Right ventricle myocardium superior (tissue), 1 donor: ENCODE measurements around the gene AKAP8. TPM values are rescaled to one million over a fixed set of nuclear protein-coding genes. Genes with fewer than 3 reads are reported as not detected.
"Not testable (repeated sequence)": the region's sequence is repeated elsewhere in the genome, so short reads cannot be mapped to it uniquely, and the experiment has no call there.

Experiments used
- ATAC-seq: fragments of 200-7000 bp; cut with Tn5 transposase; one replicate; pipeline ENCODE4 v1.9.1; 2020; ENCODE audit warnings: mild to moderate bottlenecking; ENCODE audit not compliant: poor library complexity
- DNase-seq: peaks from one replicate; pipeline ENCODE4 v3.0.0-alpha.2; 2020
- intact Hi-C: fragments of 100-400 bp; cut with DNase I; formaldehyde crosslinking; loops from one replicate; pipeline ENCODE4 v1.11.2; 2022
- total RNA-seq: library from RNA; stranded (reverse); fragmentation: NEBNext Ultra II Directional; extraction: Animal tissue kit (Norgen Biotek cat#: 25700); gene quantifications from one replicate; pipeline ENCODE4 v1.2.1, GENCODE V29; 2021
- donor health status: DM: no; HTN: yes; CAD: no; lungs with severe emphysema.

The AKAP8 gene
- total RNA-seq, 1 donor from 2014 or later, result 20.6 TPM

GRCh38 chr19:15379999-15380647, 536 bp upstream of the AKAP8 start:
- DNase-seq (peak; percentile 71), ATAC-seq (peak; percentile 6)
- intact Hi-C loops, result loop anchor here (10.0 kb wide), 1 partner anchor 125 kb away; no protein-coding TSS in a partner anchor

- no peak for ATAC-seq
- peak; percentile 68 for DNase-seq
- intact Hi-C loops, result loop anchor here (10.0 kb wide), 1 partner anchor 124 kb away; no protein-coding TSS in a partner anchor
Measured at GRCh38 chr19:15378534-15379082, 979 bp downstream of the AKAP8 start.

GRCh38 chr19:15374796-15375440, 4.7 kb downstream of the AKAP8 start:
- DNase-seq, result peak; percentile 88
- peak; percentile 48 for ATAC-seq
- intact Hi-C loops, result loop anchor here (10.0 kb wide), 1 partner anchor 120 kb away; no protein-coding TSS in a partner anchor

- ATAC-seq (peak; percentile 10), DNase-seq (peak; percentile 47)
- intact Hi-C loops, result loop anchor here (10.0 kb wide), 1 partner anchor 119 kb away; no protein-coding TSS in a partner anchor
Measured at GRCh38 chr19:15374105-15374651, 5.4 kb downstream of the AKAP8 start.

- DNase-seq, result peak; percentile 39
- no peak for ATAC-seq
- intact Hi-C loops, result loop anchor here (10.0 kb wide), 1 partner anchor 119 kb away; no protein-coding TSS in a partner anchor
Measured at GRCh38 chr19:15373644-15374043, 5.9 kb downstream of the AKAP8 start.

- DNase-seq (peak; percentile 38), ATAC-seq (no peak)
- intact Hi-C loops, result loop anchor here (10.0 kb wide), 1 partner anchor 118 kb away; no protein-coding TSS in a partner anchor
Measured at GRCh38 chr19:15372891-15373301, 6.7 kb downstream of the AKAP8 start.

- intact Hi-C loops, result loop anchor here (10.0 kb wide), 1 partner anchor 118 kb away; no protein-coding TSS in a partner anchor
Measured at GRCh38 chr19:15372470-15372869, 7.1 kb downstream of the AKAP8 start.

GRCh38 chr19:15371786-15372380, 7.7 kb downstream of the AKAP8 start:
- ATAC-seq (no peak), DNase-seq (peak; percentile 30)
- intact Hi-C loops, result loop anchor here (10.0 kb wide), 1 partner anchor 117 kb away; no protein-coding TSS in a partner anchor

More at GRCh38 chr19:15372470-15372869, 7.1 kb downstream of the AKAP8 start:
- no peak for DNase-seq
- no peak for ATAC-seq

GRCh38 chr19:15371119-15371518, 8.5 kb downstream of the AKAP8 start:
- intact Hi-C loops, result loop anchor here (10.0 kb wide), 1 partner anchor 116 kb away; no protein-coding TSS in a partner anchor
- no peak for ATAC-seq
- peak; percentile 9 for DNase-seq

- intact Hi-C loops, result loop anchor here (5.0 kb wide), 1 partner anchor 37 kb away; the partner anchor contains the start of gene BRD4
- ATAC-seq, result no peak
- DNase-seq, result no peak
Measured at GRCh38 chr19:15369594-15369891, 10.0 kb downstream of the AKAP8 start.

GRCh38 chr19:15368798-15369593, 10.6 kb downstream of the AKAP8 start:
- DNase-seq (peak; percentile 40), ATAC-seq (no peak)
- intact Hi-C loops, result loop anchor here (5.0 kb wide), 1 partner anchor 37 kb away; the partner anchor contains the start of gene BRD4

GRCh38 chr19:15368051-15368632, 11.4 kb downstream of the AKAP8 start:
- no peak for DNase-seq

GRCh38 chr19:15367439-15367838, 12.1 kb downstream of the AKAP8 start:
- peak; percentile 31 for DNase-seq
- intact Hi-C loops, result loop anchor here (5.0 kb wide), 1 partner anchor 35 kb away; the partner anchor contains the start of gene BRD4
- peak; percentile 86 for ATAC-seq

More at GRCh38 chr19:15368051-15368632, 11.4 kb downstream of the AKAP8 start:
- ATAC-seq, result peak; percentile 3
- intact Hi-C loops, result loop anchor here (5.0 kb wide), 1 partner anchor 36 kb away; the partner anchor contains the start of gene BRD4

- intact Hi-C loops, result loop anchor here (5.0 kb wide), 1 partner anchor 33 kb away; the partner anchor contains the start of gene BRD4
- ATAC-seq (no peak), DNase-seq (no peak)
Measured at GRCh38 chr19:15365264-15365663, 14.3 kb downstream of the AKAP8 start.

- DNase-seq, ATAC-seq, intact Hi-C loops: not testable (repeated sequence)
Measured at GRCh38 chr19:15363791-15364190, 15.8 kb downstream of the AKAP8 start.

GRCh38 chr19:15363048-15363447, 16.5 kb downstream of the AKAP8 start:
- DNase-seq, result not testable (repeated sequence)

GRCh38 chr19:15360015-15360414, 19.6 kb downstream of the AKAP8 start:
- intact Hi-C loops, ATAC-seq, DNase-seq: not testable (repeated sequence)

More at GRCh38 chr19:15363048-15363447, 16.5 kb downstream of the AKAP8 start:
- intact Hi-C loops, ATAC-seq: not testable (repeated sequence)
